Measurements from ENCODE around the gene CORO7. TPM values are rescaled to one million over a fixed set of nuclear protein-coding genes. Genes with fewer than 3 reads are reported as not detected.
A peak's percentile ranks its signal among the peaks of the same experiment; 100 is the strongest.

Gene CORO7
- total RNA-seq, 4 donors from 2014 or later: 5.7 to 15.3 (median 7.2) TPM

DNA sequence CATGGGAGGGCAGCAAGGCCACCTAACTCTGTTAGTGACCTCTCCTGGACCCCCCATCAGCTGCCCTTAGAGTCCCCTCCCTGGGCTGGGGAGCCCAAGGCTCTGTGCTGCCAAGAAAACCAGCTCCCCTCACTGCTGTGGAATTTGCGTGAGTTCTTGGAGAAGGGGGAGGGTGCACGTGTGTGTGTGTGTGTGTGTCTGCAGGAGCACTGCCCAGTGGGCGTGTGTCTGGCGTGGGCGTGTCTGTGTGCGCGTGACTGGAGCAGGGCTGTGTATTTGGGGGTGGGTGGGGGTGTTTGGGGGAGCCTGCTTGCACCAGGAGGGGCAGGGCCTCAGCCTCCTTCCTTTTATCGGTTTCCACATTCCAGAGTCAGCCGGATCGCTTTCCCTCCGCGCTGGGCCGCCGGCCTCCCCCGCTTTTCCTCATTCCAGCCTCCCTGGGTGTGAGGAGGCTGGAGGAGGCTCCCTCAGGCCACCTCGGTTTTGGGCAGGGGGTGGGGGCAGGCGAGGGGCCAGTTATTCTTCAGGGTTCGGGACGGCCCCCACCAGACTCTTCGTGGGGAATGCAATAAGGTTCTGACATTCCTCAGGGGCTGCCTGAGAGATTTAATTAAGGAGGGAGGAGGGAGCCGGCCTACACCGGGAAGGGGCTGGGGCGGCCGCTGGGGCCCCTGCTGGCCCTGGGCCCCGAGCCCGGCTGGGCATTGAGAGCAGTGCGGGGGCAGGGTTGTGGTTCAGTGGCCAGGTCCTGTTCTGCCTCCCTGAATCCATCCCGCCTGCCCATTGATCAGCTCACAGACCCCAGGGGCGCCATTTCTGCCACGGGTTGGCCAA, 42.3 kb downstream of the CORO7 start:
- H3K36me3 ChIP-seq: no peaks in the 10 kb centered on the region
- TF ChIP-seq, protein P1, sequence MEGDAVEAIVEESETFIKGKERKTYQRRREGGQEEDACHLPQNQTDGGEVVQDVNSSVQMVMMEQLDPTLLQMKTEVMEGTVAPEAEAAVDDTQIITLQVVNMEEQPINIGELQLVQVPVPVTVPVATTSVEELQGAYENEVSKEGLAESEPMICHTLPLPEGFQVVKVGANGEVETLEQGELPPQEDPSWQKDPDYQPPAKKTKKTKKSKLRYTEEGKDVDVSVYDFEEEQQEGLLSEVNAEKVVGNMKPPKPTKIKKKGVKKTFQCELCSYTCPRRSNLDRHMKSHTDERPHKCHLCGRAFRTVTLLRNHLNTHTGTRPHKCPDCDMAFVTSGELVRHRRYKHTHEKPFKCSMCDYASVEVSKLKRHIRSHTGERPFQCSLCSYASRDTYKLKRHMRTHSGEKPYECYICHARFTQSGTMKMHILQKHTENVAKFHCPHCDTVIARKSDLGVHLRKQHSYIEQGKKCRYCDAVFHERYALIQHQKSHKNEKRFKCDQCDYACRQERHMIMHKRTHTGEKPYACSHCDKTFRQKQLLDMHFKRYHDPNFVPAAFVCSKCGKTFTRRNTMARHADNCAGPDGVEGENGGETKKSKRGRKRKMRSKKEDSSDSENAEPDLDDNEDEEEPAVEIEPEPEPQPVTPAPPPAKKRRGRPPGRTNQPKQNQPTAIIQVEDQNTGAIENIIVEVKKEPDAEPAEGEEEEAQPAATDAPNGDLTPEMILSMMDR (IDR thresholded peaks at IDR 0.05 in 4 of 5, conservative IDR thresholded peaks at IDR 0.05 in 1 of 5): no peak
- TF ChIP-seq POLR2A (IDR thresholded peaks at IDR 0.05): no peak
- peaks cover 39 to 44% of the 10 kb centered on the region in 2 donors for H3K4me1 ChIP-seq
- in situ Hi-C loops (cut with MboI; ENCODE audit: low sequenced_read_pairs in 4 of 4): no loop called here
- ATAC-seq (no peak), DNase-seq (peak; percentile 41 to 57)
- peak overlapping the region; percentile 73 to 84 (median 82) for H3K27ac ChIP-seq
- peak overlapping the region; percentile 39 to 65 (median 55) for H3K4me3 ChIP-seq
- no peaks in the 10 kb centered on the region for H3K27me3 ChIP-seq
- intact Hi-C loops (cut with DNase I; ENCODE audit: low total_unique reads): no loop called here
- no peaks in the 10 kb centered on the region for H3K9me3 ChIP-seq

DNA sequence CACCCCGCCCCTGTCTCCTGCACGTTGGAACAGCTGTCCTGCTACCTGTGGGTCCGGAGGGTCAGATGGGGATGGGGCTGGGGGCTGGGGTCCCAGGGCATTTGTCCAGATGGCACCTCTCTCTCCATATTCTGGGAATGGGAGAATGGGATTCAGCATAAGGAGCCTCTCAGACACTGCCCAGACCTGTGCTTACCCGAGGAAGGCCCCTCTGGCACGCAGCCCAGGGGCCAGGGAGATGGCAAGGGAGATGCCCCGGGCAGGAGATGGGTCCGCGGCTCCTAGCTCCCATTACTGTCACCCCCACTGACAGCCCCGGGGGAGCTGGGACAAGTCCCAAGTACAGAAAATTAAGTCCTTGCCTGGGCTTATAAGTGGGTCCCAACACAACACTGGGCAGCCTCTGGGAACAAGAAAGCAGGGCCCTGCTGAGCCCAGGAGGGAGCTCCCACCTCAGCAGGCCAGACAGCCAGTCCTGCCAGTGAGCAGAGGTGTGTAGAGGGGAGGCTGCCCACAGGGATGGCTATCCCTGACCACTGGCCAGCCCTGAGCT, 43.0 kb downstream of the CORO7 start:
- ATAC-seq (no peak), DNase-seq (no peak)
- peak overlapping the region; percentile 73 to 84 (median 82) for H3K27ac ChIP-seq
- no peaks in the 10 kb centered on the region for H3K36me3 ChIP-seq
- H3K4me1 ChIP-seq: peaks cover 36 to 44% of the 10 kb centered on the region in 2 donors
- no peaks in the 10 kb centered on the region for H3K9me3 ChIP-seq
- TF ChIP-seq POLR2A (IDR thresholded peaks at IDR 0.05): no peak
- TF ChIP-seq, protein P1 (IDR thresholded peaks at IDR 0.05 in 4 of 5, conservative IDR thresholded peaks at IDR 0.05 in 1 of 5): no peak
- H3K27me3 ChIP-seq: no peaks in the 10 kb centered on the region
- in situ Hi-C loops (cut with MboI; ENCODE audit: low sequenced_read_pairs in 4 of 4) (no loop called here), intact Hi-C loops (cut with DNase I; ENCODE audit: low total_unique reads) (no loop called here)
- peak overlapping the region; percentile 39 to 65 (median 55) for H3K4me3 ChIP-seq

DNA sequence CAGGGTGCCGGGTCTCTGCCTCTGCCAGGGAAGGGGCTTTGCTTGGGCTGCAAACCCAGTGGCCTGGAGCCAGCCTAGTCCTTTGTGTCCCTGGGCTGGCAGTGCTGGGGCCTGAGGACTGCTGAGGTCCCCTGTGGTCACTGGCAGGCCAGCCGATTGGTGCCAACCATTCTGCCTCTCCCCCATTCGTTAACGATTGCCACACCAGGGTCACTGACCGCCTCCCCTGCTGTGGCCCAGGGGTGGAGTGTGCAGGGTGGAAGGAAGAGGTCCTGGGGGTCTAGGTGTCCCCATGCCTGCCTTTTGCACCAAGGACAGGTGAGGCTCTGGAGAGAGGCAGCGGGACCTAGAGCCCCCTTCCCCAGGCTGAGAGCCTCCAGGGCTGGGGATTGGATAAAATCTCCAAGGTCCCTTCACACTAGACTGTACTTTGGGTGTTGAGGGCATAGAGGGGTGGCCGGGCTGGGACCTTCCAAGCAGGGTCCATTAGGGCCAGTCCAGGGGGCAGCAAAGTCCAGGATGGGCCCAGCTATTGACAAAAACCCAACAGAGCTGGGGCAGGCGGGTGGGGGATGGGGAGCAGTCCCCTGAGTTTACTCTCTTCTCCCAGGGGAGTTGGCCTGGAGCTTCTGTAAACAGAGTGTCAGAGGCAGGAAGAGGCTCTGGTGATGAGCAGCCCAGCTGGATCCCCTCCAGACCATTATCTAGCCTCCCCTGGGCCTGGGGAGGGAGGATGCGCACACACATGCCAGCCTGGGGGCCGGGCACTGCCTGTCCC, 43.6 kb downstream of the CORO7 start:
- no peaks in the 10 kb centered on the region for H3K36me3 ChIP-seq
- H3K4me3 ChIP-seq: peak overlapping the region; percentile 39 to 65 (median 55)
- ATAC-seq (no peak), DNase-seq (no peak)
- intact Hi-C loops (cut with DNase I; ENCODE audit: low total_unique reads) (no loop called here), in situ Hi-C loops (cut with MboI; ENCODE audit: low sequenced_read_pairs in 4 of 4) (no loop called here)
- no peaks in the 10 kb centered on the region for H3K27me3 ChIP-seq
- TF ChIP-seq, protein P1 (IDR thresholded peaks at IDR 0.05 in 4 of 5, conservative IDR thresholded peaks at IDR 0.05 in 1 of 5): no peak
- TF ChIP-seq POLR2A (IDR thresholded peaks at IDR 0.05): no peak
- no peaks in the 10 kb centered on the region for H3K9me3 ChIP-seq
- H3K4me1 ChIP-seq: peaks cover 30 to 39% of the 10 kb centered on the region in 2 donors
- peak overlapping the region; percentile 73 to 84 (median 82) for H3K27ac ChIP-seq

DNA sequence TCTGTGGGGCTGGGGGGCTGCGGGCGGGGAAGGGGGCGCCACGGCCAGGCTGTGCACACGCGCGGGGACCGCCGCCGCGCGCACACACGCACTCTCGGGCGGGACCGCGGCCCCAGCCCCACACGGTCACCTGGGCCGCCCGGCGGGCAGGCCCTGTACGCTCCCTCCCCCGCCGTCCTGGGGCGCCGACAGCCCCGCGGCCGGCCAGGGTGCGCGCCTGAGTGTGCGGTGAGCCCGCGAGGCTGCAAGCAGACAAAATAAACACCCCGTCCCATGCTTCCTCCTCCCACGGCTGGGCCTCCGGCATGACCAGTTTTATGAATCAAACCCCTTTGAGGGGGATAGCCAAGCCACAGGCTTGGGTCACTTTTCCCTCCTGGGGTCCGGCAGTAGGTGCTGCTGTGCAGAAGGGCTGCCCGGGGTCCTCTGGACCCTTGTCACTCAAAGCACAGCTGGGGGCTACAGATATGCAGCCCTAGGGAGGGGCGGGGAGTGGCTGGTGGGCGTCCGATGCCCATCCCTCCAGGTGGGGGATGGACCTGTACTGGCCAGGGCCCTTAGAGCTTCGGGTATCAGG, 44.3 kb downstream of the CORO7 start:
- H3K9me3 ChIP-seq: no peaks in the 10 kb centered on the region
- DNase-seq: no peak
- H3K27ac ChIP-seq: peak overlapping the region; percentile 73 to 84 (median 82)
- ATAC-seq: peak; percentile 17 to 20
- H3K36me3 ChIP-seq: no peaks in the 10 kb centered on the region
- H3K27me3 ChIP-seq: no peaks in the 10 kb centered on the region
- intact Hi-C loops (cut with DNase I; ENCODE audit: low total_unique reads): no loop called here
- TF ChIP-seq POLR2A (IDR thresholded peaks at IDR 0.05): no peak
- TF ChIP-seq, protein P1 (IDR thresholded peaks at IDR 0.05 in 4 of 5, conservative IDR thresholded peaks at IDR 0.05 in 1 of 5): no peak
- peak overlapping the region; percentile 39 to 65 (median 55) for H3K4me3 ChIP-seq
- H3K4me1 ChIP-seq: peaks cover 25 to 32% of the 10 kb centered on the region in 2 donors
- in situ Hi-C loops (cut with MboI; ENCODE audit: low sequenced_read_pairs in 4 of 4): no loop called here
